Chondrocyte (in vitro differentiated cells): ENCODE results near the gene FAM167B. TPM values are rescaled to one million over a fixed set of nuclear protein-coding genes. Genes with fewer than 3 reads are reported as not detected.

Experiments used
- DNase-seq: peaks from one replicate; pipeline ENCODE4 v3.0.0; 2021; ENCODE audit warnings: mixed read lengths, low spot score
- H3K27ac Mint-ChIP-seq: one replicate; pipeline ENCODE4 v1.8.0; 2021; ENCODE audit warnings: mild to moderate bottlenecking, moderate library complexity, mixed read lengths; ENCODE audit not compliant: unreplicated experiment
- H3K27me3 Mint-ChIP-seq: 2 replicates; pipeline ENCODE4 v1.8.0; 2021; ENCODE audit warnings: low read depth, mixed read lengths
- H3K36me3 Mint-ChIP-seq: 2 replicates; pipeline ENCODE4 v1.8.0; 2021; ENCODE audit warnings: low read depth, mixed read lengths
- H3K4me1 Mint-ChIP-seq: 2 replicates; pipeline ENCODE4 v1.8.0; 2021; ENCODE audit warnings: low read depth, mild to moderate bottlenecking, mixed read lengths
- H3K4me3 Mint-ChIP-seq: one replicate; pipeline ENCODE4 v1.8.0; 2021; ENCODE audit warnings: mild to moderate bottlenecking, moderate library complexity, mixed read lengths; ENCODE audit not compliant: unreplicated experiment
- H3K9me3 Mint-ChIP-seq: 2 replicates; pipeline ENCODE4 v1.8.0; 2021; ENCODE audit warnings: low read depth, mixed read lengths
- CTCF ChIP-seq: fragments of 200-600 bp; sonication (generic); IDR thresholded peaks from 2 replicates; pipeline ENCODE4 v1.5.0; 2021; ENCODE audit warnings: antibody characterized with exemption, mild to moderate bottlenecking, moderate library complexity
- total RNA-seq: library from RNA; stranded (reverse); gene quantifications from 3 replicates; pipeline ENCODE4 v1.2.1, GENCODE V29; 2021

The FAM167B gene
- total RNA-seq, 1 donor from 2014 or later, result 2.9 TPM

GRCh38 chr1:32239790-32240139, 7.3 kb upstream of the FAM167B start:
- peak overlapping the region; percentile 89 for H3K4me3 Mint-ChIP-seq
- H3K9me3 Mint-ChIP-seq, result no peaks in the 10 kb centered on the region
- TF ChIP-seq CTCF, result no peak
- H3K27ac Mint-ChIP-seq, result peak overlapping the region; percentile 63
- no peaks in the 10 kb centered on the region for H3K36me3 Mint-ChIP-seq
- no peak for DNase-seq
- peaks cover 38% of the 10 kb centered on the region for H3K4me1 Mint-ChIP-seq
- H3K27me3 Mint-ChIP-seq, result no peaks in the 10 kb centered on the region

DNA sequence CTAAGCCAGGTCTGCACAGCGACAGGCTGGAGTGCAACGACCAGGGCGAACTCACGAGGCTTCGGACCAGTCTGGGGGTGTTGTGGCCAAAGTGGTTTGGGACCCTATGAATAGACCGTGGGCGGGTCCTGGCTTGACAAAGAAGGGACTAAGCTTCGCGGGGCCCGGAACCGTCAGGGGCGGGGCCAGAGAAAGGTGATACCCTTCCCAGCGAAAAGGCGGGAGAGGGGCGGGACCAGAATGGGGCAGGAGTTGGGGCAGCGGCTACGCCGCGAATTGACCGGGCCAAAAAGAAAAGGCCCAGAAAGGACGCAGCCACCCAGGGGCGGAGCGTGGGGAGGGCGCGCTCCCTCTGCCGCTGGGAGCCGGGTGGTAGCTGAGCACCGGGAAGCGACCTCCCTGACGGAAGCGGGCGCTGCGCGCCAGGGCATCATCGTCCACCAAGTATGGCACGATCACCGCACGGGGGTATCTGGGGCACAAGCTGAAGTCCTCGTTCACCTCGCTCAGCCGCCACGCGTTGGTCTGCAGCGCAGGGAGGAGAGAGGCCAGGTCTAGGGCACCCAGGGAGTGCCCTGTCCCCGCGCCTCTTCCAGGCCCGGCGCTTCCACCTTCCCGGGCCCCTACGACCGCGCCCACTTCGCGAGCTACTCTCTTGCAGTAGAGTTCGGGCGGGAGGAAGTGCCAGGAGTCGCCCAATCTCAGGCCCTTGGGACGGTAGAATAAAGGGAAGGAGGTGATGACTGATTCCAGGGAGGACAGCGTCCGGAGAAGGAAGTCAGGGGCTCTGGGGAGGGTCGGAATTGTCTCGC, 6.7 kb upstream of the FAM167B start:
- Mint-ChIP-seq H3K9me3 (no peaks in the 10 kb centered on the region), H3K36me3 (no peaks in the 10 kb centered on the region), H3K4me3 (peak overlapping the region; percentile 89), H3K4me1 (peaks cover 38% of the 10 kb centered on the region), H3K27ac (peak overlapping the region; percentile 94), H3K27me3 (no peaks in the 10 kb centered on the region)
- DNase-seq, result no peak
- peak; percentile 60 for TF ChIP-seq CTCF

DNA sequence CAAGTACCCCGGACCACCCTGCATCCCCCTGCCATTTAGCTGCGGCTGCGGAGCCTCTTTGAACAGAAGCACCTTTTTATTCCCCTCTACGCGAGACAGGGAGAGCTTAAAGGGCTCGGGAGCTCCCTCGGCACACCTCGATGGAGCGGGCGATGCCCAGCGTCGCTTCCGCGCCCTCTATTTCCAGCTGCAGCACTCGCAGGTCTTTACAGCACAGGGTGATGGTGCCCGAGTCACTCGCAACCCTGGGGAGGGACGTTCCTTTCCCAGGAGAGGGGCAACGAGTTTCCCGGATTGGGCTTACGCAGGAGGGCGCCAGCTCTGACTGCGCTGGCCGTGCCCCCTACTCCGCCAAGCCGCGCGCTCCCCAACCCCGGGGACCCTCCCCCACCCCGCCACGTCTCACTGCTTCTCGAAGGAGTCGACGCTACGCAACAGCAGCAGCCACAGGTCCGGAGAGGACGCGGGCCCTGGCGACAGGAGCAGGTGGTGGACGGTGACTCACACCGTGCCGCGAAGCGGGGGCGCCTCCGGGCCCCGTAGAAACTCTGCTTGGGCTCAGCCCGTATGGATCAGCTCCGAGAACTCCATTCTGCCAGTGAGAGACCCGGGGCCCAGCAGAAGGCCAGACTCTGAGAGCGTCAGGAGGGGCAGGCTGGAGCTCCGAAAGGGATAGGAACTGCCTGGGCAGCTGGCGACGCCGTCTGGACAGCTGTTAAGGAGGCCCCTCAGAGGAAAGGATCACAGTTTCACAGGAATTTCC, 5.8 kb upstream of the FAM167B start:
- Mint-ChIP-seq H3K9me3 (no peaks in the 10 kb centered on the region), H3K4me3 (peak overlapping the region; percentile 89), H3K4me1 (peaks cover 35% of the 10 kb centered on the region), H3K27me3 (no peaks in the 10 kb centered on the region), H3K36me3 (no peaks in the 10 kb centered on the region), H3K27ac (peak overlapping the region; percentile 94)
- TF ChIP-seq CTCF, result peak; percentile 46
- DNase-seq, result no peak

- Mint-ChIP-seq H3K4me1 (peaks cover 45% of the 10 kb centered on the region), H3K4me3 (peak overlapping the region; percentile 46), H3K27me3 (no peaks in the 10 kb centered on the region), H3K9me3 (no peaks in the 10 kb centered on the region), H3K27ac (no peak overlapping the region), H3K36me3 (no peaks in the 10 kb centered on the region)
- DNase-seq, result no peak
- TF ChIP-seq CTCF, result no peak
These were observed 4.6 kb upstream of the FAM167B start for GRCh38 chr1:32242341-32242851.

- no peak overlapping the region for H3K4me3 Mint-ChIP-seq
- TF ChIP-seq CTCF, result no peak
- DNase-seq, result no peak
- H3K36me3 Mint-ChIP-seq, result peaks cover 1% of the 10 kb centered on the region
- no peak overlapping the region for H3K27ac Mint-ChIP-seq
- H3K4me1 Mint-ChIP-seq, result peaks cover 29% of the 10 kb centered on the region
- no peaks in the 10 kb centered on the region for H3K27me3 Mint-ChIP-seq
- no peaks in the 10 kb centered on the region for H3K9me3 Mint-ChIP-seq
These were observed 430 bp downstream of the FAM167B start for GRCh38 chr1:32247452-32247851.
